Tibial artery (tissue), 4 donors: Measurements from ENCODE around the gene CD320.
A peak's percentile ranks its signal among the peaks of the same experiment; 100 is the strongest.

ENCODE experiments used
- DNase-seq, 2 donors: peaks; one replicate each; pipeline ENCODE4 v3.0.0-alpha.2; 2019
- H3K27ac ChIP-seq, 2 donors: fragments of 200-600 bp; sonication (generic) in 1 of 2; 1 replicate in 1 of 2; 2 replicates in 1 of 2; pipeline ENCODE4 v1.5.1; 2018 to 2019; ENCODE audit warnings: mild to moderate bottlenecking in 1 of 2
- H3K27me3 ChIP-seq, 2 donors: fragments of 200-600 bp; sonication (generic) in 1 of 2; one replicate each; pipeline versions ENCODE4 v1.5.1 to v1.6.0; 2016 to 2019
- H3K36me3 ChIP-seq, 3 donors: fragments of 200-600 bp; sonication (generic) in 2 of 3; one replicate each; pipeline ENCODE4 v1.5.1; 2016 to 2019; ENCODE audit warnings: mild to moderate bottlenecking in 2 of 3
- H3K4me1 ChIP-seq, 4 donors: fragments of 200-600 bp; sonication (generic) in 2 of 4; 1 replicate in 3 of 4; 2 replicates in 1 of 4; pipeline ENCODE4 v1.5.1; 2016 to 2019
- H3K4me3 ChIP-seq, 2 donors: fragments of 200-600 bp; sonication (generic) in 1 of 2; 1 replicate in 1 of 2; 2 replicates in 1 of 2; pipeline ENCODE4 v1.5.1; 2018 to 2019; ENCODE audit warnings: mild to moderate bottlenecking in 2 of 2
- H3K9me3 ChIP-seq, 3 donors: fragments of 200-600 bp; sonication (generic) in 1 of 3; one replicate each; pipeline ENCODE4 v1.5.1; 2016 to 2019
- intact Hi-C: fragments of 100-400 bp; cut with DNase I; formaldehyde crosslinking; loops from one replicate; pipeline ENCODE4 v1.15.0; 2023; ENCODE audit warnings: low total_unique reads
- TF ChIP-seq, protein P1 (sequence below), 2 experiments: fragments of 200-600 bp in 1 of 2; fragments of 450-650 bp in 1 of 2; IDR thresholded peaks; one replicate each; pipeline ENCODE4 v1.5.1; 2017 to 2019; ENCODE audit warnings: antibody characterized with exemption in 2 of 2, mild to moderate bottlenecking in 1 of 2, moderate library complexity in 1 of 2

The CD320 gene

DNA sequence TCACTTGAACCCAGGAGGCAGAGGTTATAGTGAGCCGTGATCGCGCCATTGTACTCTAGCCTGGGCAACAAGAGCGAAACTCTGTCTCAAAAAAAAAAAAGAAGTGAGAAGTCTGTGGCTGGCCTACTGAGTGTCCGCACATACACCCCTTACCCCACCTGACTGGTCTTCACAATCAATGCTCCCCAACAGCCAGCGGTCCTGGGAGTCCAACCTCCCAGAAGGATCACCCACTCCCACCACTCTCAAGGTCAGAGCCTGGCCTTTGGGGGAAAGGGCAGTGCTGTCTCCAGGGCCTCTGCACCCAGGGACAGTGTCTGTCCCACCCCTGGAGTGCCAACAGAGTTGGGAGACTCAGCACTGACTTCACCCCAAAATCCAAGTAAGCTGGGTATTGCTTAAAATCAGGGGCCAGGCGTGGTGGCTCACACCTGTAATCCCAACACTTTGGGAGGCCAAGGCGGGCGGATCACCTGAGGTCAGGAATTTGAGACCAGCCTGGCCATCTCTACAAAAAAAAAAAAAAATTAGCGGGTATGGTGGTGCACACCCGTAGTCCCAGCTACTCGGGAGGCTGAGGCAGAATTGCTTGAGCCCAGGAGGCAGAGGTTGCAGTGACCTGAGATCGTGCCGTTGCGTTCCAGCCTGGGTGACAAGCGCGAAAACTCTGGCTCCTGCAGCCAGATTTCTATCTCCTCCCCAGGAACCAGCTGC lies 2.3 kb upstream of the CD320 start:
- TF ChIP-seq, protein P1, sequence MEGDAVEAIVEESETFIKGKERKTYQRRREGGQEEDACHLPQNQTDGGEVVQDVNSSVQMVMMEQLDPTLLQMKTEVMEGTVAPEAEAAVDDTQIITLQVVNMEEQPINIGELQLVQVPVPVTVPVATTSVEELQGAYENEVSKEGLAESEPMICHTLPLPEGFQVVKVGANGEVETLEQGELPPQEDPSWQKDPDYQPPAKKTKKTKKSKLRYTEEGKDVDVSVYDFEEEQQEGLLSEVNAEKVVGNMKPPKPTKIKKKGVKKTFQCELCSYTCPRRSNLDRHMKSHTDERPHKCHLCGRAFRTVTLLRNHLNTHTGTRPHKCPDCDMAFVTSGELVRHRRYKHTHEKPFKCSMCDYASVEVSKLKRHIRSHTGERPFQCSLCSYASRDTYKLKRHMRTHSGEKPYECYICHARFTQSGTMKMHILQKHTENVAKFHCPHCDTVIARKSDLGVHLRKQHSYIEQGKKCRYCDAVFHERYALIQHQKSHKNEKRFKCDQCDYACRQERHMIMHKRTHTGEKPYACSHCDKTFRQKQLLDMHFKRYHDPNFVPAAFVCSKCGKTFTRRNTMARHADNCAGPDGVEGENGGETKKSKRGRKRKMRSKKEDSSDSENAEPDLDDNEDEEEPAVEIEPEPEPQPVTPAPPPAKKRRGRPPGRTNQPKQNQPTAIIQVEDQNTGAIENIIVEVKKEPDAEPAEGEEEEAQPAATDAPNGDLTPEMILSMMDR (IDR thresholded peaks at IDR 0.05) = no peak
- H3K9me3 ChIP-seq = no peaks in the 10 kb centered on the region
- peak in 1 of 2 donors; percentile 37 for DNase-seq
- H3K27me3 ChIP-seq = no peaks in the 10 kb centered on the region
- peaks cover 0 to 25% (median 18%) of the 10 kb centered on the region in 4 donors for H3K4me1 ChIP-seq
- no peak overlapping the region for H3K27ac ChIP-seq
- no peak overlapping the region for H3K4me3 ChIP-seq
- peaks cover 35 to 63% (median 60%) of the 10 kb centered on the region in 3 donors for H3K36me3 ChIP-seq
- intact Hi-C loops = no loop called here

DNA sequence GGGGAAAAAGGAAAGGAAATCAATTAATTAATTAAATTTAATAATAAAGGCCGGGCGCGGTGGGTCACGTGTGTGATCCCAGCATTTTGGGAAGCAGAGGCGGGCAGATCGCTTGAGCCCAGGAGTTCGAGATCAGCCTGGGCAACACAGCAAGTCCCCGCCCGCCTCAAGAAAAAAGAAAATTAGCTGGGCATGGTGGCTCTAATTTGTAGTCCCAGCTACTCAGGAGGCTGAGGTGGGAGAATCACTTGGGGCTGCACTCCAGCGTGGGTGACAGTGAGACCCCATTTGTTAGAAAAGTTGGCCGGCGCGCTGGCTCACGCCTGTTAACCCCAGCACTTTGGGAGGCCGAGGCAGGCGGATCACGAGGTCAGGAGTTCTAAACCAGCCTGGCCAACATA lies 733 bp upstream of the CD320 start:
- H3K36me3 ChIP-seq = peaks cover 21 to 49% (median 44%) of the 10 kb centered on the region in 3 donors
- peak overlapping the region; percentile 55 for H3K27ac ChIP-seq
- H3K4me3 ChIP-seq = peak overlapping the region; percentile 51 to 61
- TF ChIP-seq, protein P1 (IDR thresholded peaks at IDR 0.05) = no peak
- peak in 1 of 2 donors; percentile 56 for DNase-seq
- H3K27me3 ChIP-seq = no peaks in the 10 kb centered on the region
- H3K4me1 ChIP-seq = peaks cover 0 to 25% (median 18%) of the 10 kb centered on the region in 4 donors
- intact Hi-C loops = no loop called here
- no peaks in the 10 kb centered on the region for H3K9me3 ChIP-seq

DNA sequence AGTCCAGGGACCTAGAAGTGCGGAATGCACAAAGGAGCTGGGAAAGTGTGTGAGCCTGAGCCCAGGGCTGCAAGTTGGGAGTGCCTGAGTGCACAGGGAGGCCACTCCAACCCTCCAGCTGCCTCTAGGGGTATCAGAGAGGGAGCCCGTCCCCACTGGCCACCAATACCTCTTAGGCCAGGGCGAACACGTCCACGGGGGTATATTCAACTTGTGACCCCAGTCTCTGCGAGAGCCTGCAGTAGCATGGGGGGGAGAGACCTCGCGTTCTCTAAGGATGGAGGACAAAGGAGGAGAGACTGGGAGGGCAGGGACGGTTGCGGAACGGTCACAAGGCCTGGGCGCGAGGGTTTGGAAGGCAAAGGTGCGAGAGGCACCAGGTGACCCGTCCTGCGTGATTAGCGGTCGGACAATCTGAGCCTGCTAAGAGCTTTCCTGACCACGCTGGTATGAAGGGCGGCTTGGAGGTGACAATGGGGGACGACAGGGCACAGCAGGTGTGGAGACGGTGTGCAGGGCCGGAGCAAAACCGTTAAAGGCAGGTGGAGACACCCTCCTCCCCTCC lies 676 bp downstream of the CD320 start:
- Histone ChIP-seq H3K9me3 (no peaks in the 10 kb centered on the region), H3K36me3 (peaks cover 17 to 47% (median 31%) of the 10 kb centered on the region in 3 donors), H3K4me3 (peak overlapping the region; percentile 51 to 61), H3K27ac (peak overlapping the region; percentile 55), H3K27me3 (no peaks in the 10 kb centered on the region), H3K4me1 (peaks cover 0 to 25% (median 18%) of the 10 kb centered on the region in 4 donors)
- TF ChIP-seq, protein P1 (IDR thresholded peaks at IDR 0.05) = no peak
- peak in 1 of 2 donors; percentile 66 for DNase-seq
- intact Hi-C loops = no loop called here

DNA sequence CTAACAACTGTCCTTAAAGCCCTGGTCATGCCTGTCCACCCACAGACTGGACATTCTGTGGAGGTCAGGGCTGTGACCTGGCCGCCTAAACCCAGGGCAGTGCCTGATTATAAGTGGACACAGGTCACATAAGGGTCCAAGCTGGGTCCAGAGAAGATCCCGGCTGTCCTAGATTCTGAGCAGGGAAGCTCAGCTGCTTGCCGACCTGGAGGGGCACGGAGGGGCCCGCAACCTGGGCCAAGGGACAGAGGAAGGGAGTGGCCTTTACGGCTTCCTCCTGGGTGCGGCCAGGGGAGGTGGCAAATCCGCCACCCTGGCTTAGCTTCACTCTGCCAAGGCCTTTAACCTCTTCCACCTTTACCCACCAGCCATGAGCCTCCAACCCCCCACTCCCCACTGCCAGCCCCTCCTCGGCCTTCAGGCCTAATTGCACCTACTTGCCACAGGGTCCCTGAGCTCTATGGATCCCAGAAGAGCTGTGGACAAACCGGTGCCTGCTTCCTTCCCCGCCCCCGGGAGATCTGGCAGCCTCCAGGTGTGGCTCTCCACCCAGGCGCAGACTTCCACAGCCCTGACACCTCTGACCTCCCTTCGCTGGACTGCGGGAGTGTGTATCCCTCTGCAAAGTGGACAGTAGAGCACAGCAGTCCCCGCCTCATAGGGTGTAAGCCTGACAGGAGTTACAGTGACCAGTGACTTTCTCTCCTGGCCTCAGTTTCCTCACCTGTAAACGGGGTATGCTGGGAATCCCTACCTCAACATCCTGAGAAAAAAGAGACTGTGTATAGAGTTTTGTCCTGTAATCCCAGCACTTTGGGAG lies 1.7 kb downstream of the CD320 start:
- Histone ChIP-seq H3K4me1 (peaks cover 0 to 25% (median 18%) of the 10 kb centered on the region in 4 donors), H3K9me3 (no peaks in the 10 kb centered on the region), H3K4me3 (no peak overlapping the region), H3K27ac (no peak overlapping the region), H3K27me3 (no peaks in the 10 kb centered on the region), H3K36me3 (peaks cover 15 to 46% (median 21%) of the 10 kb centered on the region in 3 donors)
- DNase-seq = peak in 1 of 2 donors; percentile 64
- intact Hi-C loops = no loop called here
- TF ChIP-seq, protein P1 (IDR thresholded peaks at IDR 0.05) = no peak

DNA sequence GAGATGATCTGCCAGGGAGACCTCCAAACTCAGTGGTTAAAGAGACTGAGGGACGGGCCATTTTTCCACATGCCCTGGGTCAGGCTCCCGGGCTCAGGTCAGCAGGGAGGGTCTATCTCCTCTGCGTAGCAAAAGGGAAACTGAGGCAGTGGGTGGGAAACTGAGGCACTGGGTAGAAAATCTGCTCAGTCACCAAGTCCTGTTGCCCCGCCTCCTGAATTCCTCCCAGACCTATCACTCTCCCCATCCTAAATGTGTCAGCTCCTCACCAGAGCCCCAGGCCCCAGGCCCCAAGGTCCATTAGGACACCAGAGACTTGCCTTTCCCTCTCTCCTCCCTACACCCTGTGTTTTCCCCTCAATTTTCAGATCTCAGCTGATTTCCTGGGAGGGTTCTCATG lies 2.4 kb downstream of the CD320 start:
- Histone ChIP-seq H3K9me3 (no peaks in the 10 kb centered on the region), H3K27ac (no peak overlapping the region), H3K36me3 (peaks cover 9 to 39% (median 15%) of the 10 kb centered on the region in 3 donors), H3K4me3 (no peak overlapping the region), H3K4me1 (peaks cover 0 to 25% (median 18%) of the 10 kb centered on the region in 4 donors), H3K27me3 (no peaks in the 10 kb centered on the region)
- TF ChIP-seq, protein P1 (IDR thresholded peaks at IDR 0.05) = no peak
- intact Hi-C loops = no loop called here
- DNase-seq = peak in 1 of 2 donors; percentile 28
